ENCODE data around the gene APBA2. TPM values are rescaled to one million over a fixed set of nuclear protein-coding genes. Genes with fewer than 3 reads are reported as not detected.

Gene APBA2
- total RNA-seq, 1 donor from 2014 or later, result 33.1 TPM

- no peak overlapping the region for H3K4me3 Mint-ChIP-seq
- TF ChIP-seq CTCF (IDR thresholded peaks at IDR 0.05; ENCODE audit: unreplicated experiment), result no peak
- H3K27ac Mint-ChIP-seq, result no peak overlapping the region
- H3K27me3 Mint-ChIP-seq (ENCODE audit: low read depth), result no peaks in the 10 kb centered on the region
- H3K4me1 Mint-ChIP-seq, result no peaks in the 10 kb centered on the region
- H3K36me3 Mint-ChIP-seq, result peaks cover 9% of the 10 kb centered on the region
- H3K9me3 Mint-ChIP-seq, result peaks cover 16% of the 10 kb centered on the region
- no peak for DNase-seq (ENCODE audit: low spot score in 2 of 2, unreplicated experiment in 2 of 2)
Observed at GRCh38 chr15:29005931-29006330, 120.2 kb downstream of the APBA2 start.

- DNase-seq (ENCODE audit: low spot score in 2 of 2, unreplicated experiment in 2 of 2), result no peak
- H3K36me3 Mint-ChIP-seq, result peaks cover 9% of the 10 kb centered on the region
- no peak overlapping the region for H3K27ac Mint-ChIP-seq
- no peaks in the 10 kb centered on the region for H3K4me1 Mint-ChIP-seq
- H3K4me3 Mint-ChIP-seq, result no peak overlapping the region
- no peaks in the 10 kb centered on the region for H3K27me3 Mint-ChIP-seq (ENCODE audit: low read depth)
- no peak for TF ChIP-seq CTCF (IDR thresholded peaks at IDR 0.05; ENCODE audit: unreplicated experiment)
- H3K9me3 Mint-ChIP-seq, result peaks cover 16% of the 10 kb centered on the region
Observed at GRCh38 chr15:29008846-29009245, 123.1 kb downstream of the APBA2 start.

- Mint-ChIP-seq H3K4me1 (no peaks in the 10 kb centered on the region), H3K36me3 (peaks cover 1% of the 10 kb centered on the region), H3K9me3 (peaks cover 7% of the 10 kb centered on the region), H3K27ac (no peak overlapping the region), H3K27me3 (ENCODE audit: low read depth) (no peaks in the 10 kb centered on the region), H3K4me3 (no peak overlapping the region)
- TF ChIP-seq CTCF (IDR thresholded peaks at IDR 0.05; ENCODE audit: unreplicated experiment), result no peak
- DNase-seq (ENCODE audit: low spot score in 2 of 2, unreplicated experiment in 2 of 2), result no peak
Observed at GRCh38 chr15:29012097-29012496, 126.3 kb downstream of the APBA2 start.

- Mint-ChIP-seq H3K36me3 (no peaks in the 10 kb centered on the region), H3K9me3 (no peaks in the 10 kb centered on the region), H3K27ac (no peak overlapping the region), H3K27me3 (ENCODE audit: low read depth) (no peaks in the 10 kb centered on the region), H3K4me1 (no peaks in the 10 kb centered on the region), H3K4me3 (no peak overlapping the region)
- TF ChIP-seq CTCF (IDR thresholded peaks at IDR 0.05; ENCODE audit: unreplicated experiment), result no peak
- DNase-seq (ENCODE audit: low spot score in 2 of 2, unreplicated experiment in 2 of 2), result no peak
Observed at GRCh38 chr15:29014493-29014892, 128.7 kb downstream of the APBA2 start.

- Mint-ChIP-seq H3K27me3 (ENCODE audit: low read depth) (no peaks in the 10 kb centered on the region), H3K4me3 (no peak overlapping the region), H3K4me1 (no peaks in the 10 kb centered on the region), H3K27ac (no peak overlapping the region), H3K36me3 (no peaks in the 10 kb centered on the region), H3K9me3 (peaks cover 3% of the 10 kb centered on the region)
- no peak for TF ChIP-seq CTCF (IDR thresholded peaks at IDR 0.05; ENCODE audit: unreplicated experiment)
- no peak for DNase-seq (ENCODE audit: low spot score in 2 of 2, unreplicated experiment in 2 of 2)
Observed at GRCh38 chr15:29016518-29016917, 130.7 kb downstream of the APBA2 start.
